Colonic mucosa (tissue), 4 donors: ENCODE measurements around the gene KLF15. TPM values are rescaled to one million over a fixed set of nuclear protein-coding genes. Genes with fewer than 3 reads are reported as not detected.
A peak's percentile ranks its signal among the peaks of the same experiment; 100 is the strongest.

Source experiments
- DNase-seq: peaks from one replicate; pipeline ENCODE4 v3.0.0-alpha.2; 2020
- H3K27ac ChIP-seq: fragments of 200-600 bp; one replicate; pipeline ENCODE4 v1.8.0; 2021
- H3K27me3 ChIP-seq: fragments of 200-600 bp; one replicate; pipeline ENCODE4 v1.8.0; 2021
- H3K36me3 ChIP-seq: fragments of 200-600 bp; one replicate; pipeline ENCODE4 v1.8.0; 2021
- H3K4me1 ChIP-seq: fragments of 200-600 bp; one replicate; pipeline ENCODE4 v1.8.0; 2021; ENCODE audit warnings: mild to moderate bottlenecking
- H3K4me3 ChIP-seq: fragments of 200-600 bp; one replicate; pipeline ENCODE4 v1.8.0; 2021
- H3K9ac ChIP-seq, 2 donors: one replicate each; pipeline ENCODE4 v1.7.0; 2013; ENCODE audit warnings: control low read depth in 2 of 2, low read depth in 2 of 2, low read length in 2 of 2
- H3K9me3 ChIP-seq: fragments of 200-600 bp; one replicate; pipeline ENCODE4 v1.8.0; 2021
- intact Hi-C: fragments of 100-400 bp; cut with DNase I; formaldehyde crosslinking; loops from one replicate; pipeline ENCODE4 v1.14.1; 2022
- total RNA-seq, 2 donors: library from RNA; stranded (reverse); fragmentation: NEBNext Ultra II Directional in 1 of 2; extraction: Animal tissue kit (Norgen Biotek cat#: 25700) in 1 of 2; gene quantifications; one replicate each; pipeline ENCODE4 v1.2.1, GENCODE V29; 2021
- TF ChIP-seq, protein P1 (sequence below): fragments of 200-600 bp; IDR thresholded peaks from one replicate; pipeline ENCODE4 v1.8.0; 2022; ENCODE audit warnings: antibody characterized with exemption, mild to moderate bottlenecking
- donor health status: healthy.
- donor health status: DM: no; HTN: no; CAD: no.
- donor health status: DM: no; HTN: no; CAD: no.

The KLF15 gene
- total RNA-seq, 2 donors from 2014 or later, result 0.66 to 1.9 TPM

DNA sequence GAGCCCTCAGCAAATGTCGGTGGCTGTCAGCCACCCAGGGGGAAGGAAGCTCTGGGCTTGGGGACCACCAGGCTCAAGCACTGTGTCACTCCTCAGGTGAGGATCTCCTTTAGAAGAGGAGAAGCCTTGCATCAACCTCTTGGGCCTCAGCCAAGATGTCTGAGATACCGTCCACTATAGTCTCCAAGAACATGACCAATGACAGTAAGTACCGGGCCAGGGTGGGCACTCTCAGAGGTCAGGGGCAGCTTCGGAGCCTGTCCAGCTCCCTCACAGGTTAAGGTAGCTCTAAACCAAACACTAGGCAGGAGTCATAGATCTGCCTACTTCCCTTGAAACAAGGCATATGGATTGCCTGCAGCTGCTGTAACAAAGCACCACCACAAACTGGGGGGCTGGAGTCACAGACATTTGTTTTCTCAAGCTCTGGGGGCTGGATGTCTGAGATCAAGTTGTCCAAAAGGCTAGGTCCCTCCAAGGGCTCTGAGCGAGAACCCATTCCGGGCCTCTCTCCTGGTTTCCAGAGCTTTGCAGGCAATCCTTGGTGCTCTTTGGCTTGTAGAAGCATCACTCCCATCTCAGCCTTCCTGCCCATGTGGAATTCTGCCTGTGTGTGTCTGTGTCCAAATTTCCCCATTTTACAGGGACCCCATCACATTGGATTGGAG, 38.8 kb upstream of the KLF15 start:
- TF ChIP-seq, protein P1, sequence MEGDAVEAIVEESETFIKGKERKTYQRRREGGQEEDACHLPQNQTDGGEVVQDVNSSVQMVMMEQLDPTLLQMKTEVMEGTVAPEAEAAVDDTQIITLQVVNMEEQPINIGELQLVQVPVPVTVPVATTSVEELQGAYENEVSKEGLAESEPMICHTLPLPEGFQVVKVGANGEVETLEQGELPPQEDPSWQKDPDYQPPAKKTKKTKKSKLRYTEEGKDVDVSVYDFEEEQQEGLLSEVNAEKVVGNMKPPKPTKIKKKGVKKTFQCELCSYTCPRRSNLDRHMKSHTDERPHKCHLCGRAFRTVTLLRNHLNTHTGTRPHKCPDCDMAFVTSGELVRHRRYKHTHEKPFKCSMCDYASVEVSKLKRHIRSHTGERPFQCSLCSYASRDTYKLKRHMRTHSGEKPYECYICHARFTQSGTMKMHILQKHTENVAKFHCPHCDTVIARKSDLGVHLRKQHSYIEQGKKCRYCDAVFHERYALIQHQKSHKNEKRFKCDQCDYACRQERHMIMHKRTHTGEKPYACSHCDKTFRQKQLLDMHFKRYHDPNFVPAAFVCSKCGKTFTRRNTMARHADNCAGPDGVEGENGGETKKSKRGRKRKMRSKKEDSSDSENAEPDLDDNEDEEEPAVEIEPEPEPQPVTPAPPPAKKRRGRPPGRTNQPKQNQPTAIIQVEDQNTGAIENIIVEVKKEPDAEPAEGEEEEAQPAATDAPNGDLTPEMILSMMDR, result no peak
- H3K9me3 ChIP-seq, result no peaks in the 10 kb centered on the region
- no peak overlapping the region for H3K4me3 ChIP-seq
- no peaks in the 10 kb centered on the region for H3K4me1 ChIP-seq
- DNase-seq, result no peak
- no peaks in the 10 kb centered on the region for H3K36me3 ChIP-seq
- H3K27ac ChIP-seq, result no peak overlapping the region
- no peak overlapping the region for H3K9ac ChIP-seq
- intact Hi-C loops, result no loop called here
- H3K27me3 ChIP-seq, result peaks cover 8% of the 10 kb centered on the region

GRCh38 chr3:126394977-126395321, 37.7 kb upstream of the KLF15 start:
- Histone ChIP-seq H3K36me3 (no peaks in the 10 kb centered on the region), H3K4me1 (no peaks in the 10 kb centered on the region), H3K27me3 (peaks cover 8% of the 10 kb centered on the region), H3K9me3 (no peaks in the 10 kb centered on the region), H3K9ac (peak overlapping the region in 1 of 2 donors; percentile 6), H3K27ac (no peak overlapping the region), H3K4me3 (no peak overlapping the region)
- TF ChIP-seq, protein P1, result no peak
- intact Hi-C loops, result no loop called here
- DNase-seq, result no peak

DNA sequence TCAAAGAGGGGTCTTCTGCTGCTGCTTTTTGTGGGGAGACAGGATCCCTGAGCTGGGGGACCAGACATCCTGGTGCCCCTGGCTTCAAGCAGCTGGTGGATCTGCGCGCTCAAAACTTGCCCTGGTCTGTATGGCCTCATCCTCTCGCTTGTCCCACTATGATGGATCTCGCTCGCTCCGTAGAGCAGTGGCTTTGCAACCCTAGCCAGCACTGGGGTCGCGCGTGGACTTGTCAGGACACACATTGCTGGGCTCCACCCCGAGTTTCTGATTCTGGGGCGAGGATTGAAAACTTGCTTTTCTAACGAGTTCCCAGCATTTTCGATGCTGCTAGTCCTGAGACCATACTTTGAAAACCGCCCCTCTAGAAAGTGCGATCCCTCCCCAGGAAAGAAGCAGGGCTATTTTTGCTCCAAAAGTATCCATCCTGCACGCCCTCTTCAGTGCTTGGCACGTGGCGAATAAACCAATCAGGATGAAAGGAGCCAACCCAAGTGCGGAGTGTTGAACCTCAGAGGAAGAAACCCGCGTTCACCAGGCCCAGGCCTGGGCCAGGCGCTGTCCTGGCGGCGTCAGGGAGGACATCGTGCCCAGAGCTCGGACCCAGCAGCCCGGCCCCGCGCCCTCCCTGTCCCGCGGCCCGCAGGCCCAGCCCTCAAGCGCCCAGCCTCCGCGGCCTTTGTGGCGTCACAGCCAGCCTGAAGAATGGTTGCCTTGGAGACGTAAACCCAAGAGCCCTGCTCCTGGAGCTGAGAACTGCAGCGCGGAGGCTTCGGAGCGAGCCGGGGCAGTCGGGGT, 37.2 kb upstream of the KLF15 start, which contains the start of gene CFAP100:
TSS of gene CFAP100 (plus strand) at position 731 of the 798 bp plus-strand sequence. CDS start 1,092 bp downstream, outside the sequence.
- H3K4me3 ChIP-seq, result no peak within 1 kb of the TSS
- H3K9me3 ChIP-seq, result no peaks in the 10 kb centered on the region
- H3K36me3 ChIP-seq, result no peaks in the 10 kb centered on the region
- no peaks in the 10 kb centered on the region for H3K4me1 ChIP-seq
- H3K9ac ChIP-seq, result peak within 1 kb of the TSS in 1 of 2 donors; percentile 6
- TF ChIP-seq, protein P1, result no peak
- H3K27ac ChIP-seq, result no peak within 1 kb of the TSS
- intact Hi-C loops, result no loop called here
- DNase-seq, result no peak
- H3K27me3 ChIP-seq, result peaks cover 8% of the 10 kb centered on the region

- Histone ChIP-seq H3K27ac (no peak overlapping the region), H3K9me3 (no peaks in the 10 kb centered on the region), H3K27me3 (peaks cover 8% of the 10 kb centered on the region), H3K4me3 (no peak overlapping the region), H3K4me1 (no peaks in the 10 kb centered on the region), H3K9ac (no peak overlapping the region), H3K36me3 (no peaks in the 10 kb centered on the region)
- TF ChIP-seq, protein P1, result no peak
- intact Hi-C loops, result no loop called here
- no peak for DNase-seq
Observed at GRCh38 chr3:126393563-126393962, 36.4 kb upstream of the KLF15 start.

- H3K9me3 ChIP-seq, result no peaks in the 10 kb centered on the region
- H3K36me3 ChIP-seq, result no peaks in the 10 kb centered on the region
- no peak overlapping the region for H3K27ac ChIP-seq
- TF ChIP-seq, protein P1, result no peak
- no peak for DNase-seq
- no peak overlapping the region for H3K4me3 ChIP-seq
- intact Hi-C loops, result no loop called here
- no peak overlapping the region for H3K9ac ChIP-seq
- peaks cover 8% of the 10 kb centered on the region for H3K27me3 ChIP-seq
- H3K4me1 ChIP-seq, result no peaks in the 10 kb centered on the region
Observed at GRCh38 chr3:126392246-126392645, 35.0 kb upstream of the KLF15 start.
